Measurements from ENCODE around the gene UNCX. TPM values are rescaled to one million over a fixed set of nuclear protein-coding genes. Genes with fewer than 3 reads are reported as not detected.

UNCX gene
- total RNA-seq, 1 donor from 2014 or later, result not detected

Other genes starting within 250 kb of the UNCX start
- gene CYP2W1, start 249.7 kb upstream of the UNCX start, total RNA-seq, result not detected
- gene GPR146, start 188.3 kb upstream of the UNCX start, total RNA-seq, result 29.8 TPM
- 3.0 TPM for gene GPER1, start 144.8 kb upstream of the UNCX start, total RNA-seq
- gene ZFAND2A, start 72.7 kb upstream of the UNCX start, total RNA-seq, result 6.6 TPM
- gene MICALL2, start 226.6 kb downstream of the UNCX start, total RNA-seq, result 8.3 TPM

Measured in left ventricle myocardium inferior (tissue), 1 donor.